ENCODE measurements around the gene SAP30BP.

SAP30BP gene

GRCh38 chr17:75739174-75739573 is 72.0 kb downstream of the SAP30BP start:
- H3K36me3 ChIP-seq (ENCODE audit: control insufficient read depth, insufficient read depth, low read length), result no peaks in the 10 kb centered on the region

GRCh38 chr17:75739801-75740200 is 72.7 kb downstream of the SAP30BP start:
- Histone ChIP-seq H3K9me3 (ENCODE audit: control insufficient read depth, insufficient read depth, low read length) (no peaks in the 10 kb centered on the region), H3K4me1 (ENCODE audit: control insufficient read depth, insufficient read depth, low read length) (no peaks in the 10 kb centered on the region), H3K36me3 (ENCODE audit: control insufficient read depth, insufficient read depth, low read length) (no peaks in the 10 kb centered on the region)

More at GRCh38 chr17:75739174-75739573, 72.0 kb downstream of the SAP30BP start:
- Histone ChIP-seq H3K27me3 (ENCODE audit: control insufficient read depth, insufficient read depth, low read length) (no peaks in the 10 kb centered on the region), H3K9me3 (ENCODE audit: control insufficient read depth, insufficient read depth, low read length) (no peaks in the 10 kb centered on the region), H3K4me1 (ENCODE audit: control insufficient read depth, insufficient read depth, low read length) (no peaks in the 10 kb centered on the region), H3K9ac (ENCODE audit: low read depth, low read length) (no peak overlapping the region), H3K4me3 (ENCODE audit: low read depth, low read length) (no peak overlapping the region)

GRCh38 chr17:75740215-75740614 is 73.1 kb downstream of the SAP30BP start:
- H3K9me3 ChIP-seq (ENCODE audit: control insufficient read depth, insufficient read depth, low read length), result no peaks in the 10 kb centered on the region
- no peaks in the 10 kb centered on the region for H3K36me3 ChIP-seq (ENCODE audit: control insufficient read depth, insufficient read depth, low read length)
- no peak overlapping the region for H3K9ac ChIP-seq (ENCODE audit: low read depth, low read length)
- H3K4me1 ChIP-seq (ENCODE audit: control insufficient read depth, insufficient read depth, low read length), result no peaks in the 10 kb centered on the region
- no peak overlapping the region for H3K4me3 ChIP-seq (ENCODE audit: low read depth, low read length)
- H3K27me3 ChIP-seq (ENCODE audit: control insufficient read depth, insufficient read depth, low read length), result no peaks in the 10 kb centered on the region

More at GRCh38 chr17:75739801-75740200, 72.7 kb downstream of the SAP30BP start:
- H3K9ac ChIP-seq (ENCODE audit: low read depth, low read length), result no peak overlapping the region
- H3K27me3 ChIP-seq (ENCODE audit: control insufficient read depth, insufficient read depth, low read length), result no peaks in the 10 kb centered on the region
- no peak overlapping the region for H3K4me3 ChIP-seq (ENCODE audit: low read depth, low read length)

GRCh38 chr17:75740631-75741077 is 73.5 kb downstream of the SAP30BP start:
- no peaks in the 10 kb centered on the region for H3K9me3 ChIP-seq (ENCODE audit: control insufficient read depth, insufficient read depth, low read length)
- no peaks in the 10 kb centered on the region for H3K36me3 ChIP-seq (ENCODE audit: control insufficient read depth, insufficient read depth, low read length)
- H3K4me3 ChIP-seq (ENCODE audit: low read depth, low read length), result no peak overlapping the region
- no peak overlapping the region for H3K9ac ChIP-seq (ENCODE audit: low read depth, low read length)
- no peaks in the 10 kb centered on the region for H3K27me3 ChIP-seq (ENCODE audit: control insufficient read depth, insufficient read depth, low read length)
- H3K4me1 ChIP-seq (ENCODE audit: control insufficient read depth, insufficient read depth, low read length), result no peaks in the 10 kb centered on the region

- H3K9me3 ChIP-seq (ENCODE audit: control insufficient read depth, insufficient read depth, low read length), result no peaks in the 10 kb centered on the region
- no peak overlapping the region for H3K9ac ChIP-seq (ENCODE audit: low read depth, low read length)
- no peak overlapping the region for H3K4me3 ChIP-seq (ENCODE audit: low read depth, low read length)
- H3K27me3 ChIP-seq (ENCODE audit: control insufficient read depth, insufficient read depth, low read length), result no peaks in the 10 kb centered on the region
- H3K4me1 ChIP-seq (ENCODE audit: control insufficient read depth, insufficient read depth, low read length), result no peaks in the 10 kb centered on the region
- H3K36me3 ChIP-seq (ENCODE audit: control insufficient read depth, insufficient read depth, low read length), result no peaks in the 10 kb centered on the region
Measured at GRCh38 chr17:75742337-75742736, 75.2 kb downstream of the SAP30BP start.

GRCh38 chr17:75743625-75744206 is 76.6 kb downstream of the SAP30BP start:
- Histone ChIP-seq H3K9ac (ENCODE audit: low read depth, low read length) (no peak overlapping the region), H3K36me3 (ENCODE audit: control insufficient read depth, insufficient read depth, low read length) (no peaks in the 10 kb centered on the region), H3K27me3 (ENCODE audit: control insufficient read depth, insufficient read depth, low read length) (no peaks in the 10 kb centered on the region), H3K4me3 (ENCODE audit: low read depth, low read length) (no peak overlapping the region), H3K9me3 (ENCODE audit: control insufficient read depth, insufficient read depth, low read length) (no peaks in the 10 kb centered on the region), H3K4me1 (ENCODE audit: control insufficient read depth, insufficient read depth, low read length) (no peaks in the 10 kb centered on the region)

- no peak overlapping the region for H3K9ac ChIP-seq (ENCODE audit: low read depth, low read length)
- H3K4me1 ChIP-seq (ENCODE audit: control insufficient read depth, insufficient read depth, low read length), result no peaks in the 10 kb centered on the region
- peaks cover 2% of the 10 kb centered on the region for H3K27me3 ChIP-seq (ENCODE audit: control insufficient read depth, insufficient read depth, low read length)
- H3K9me3 ChIP-seq (ENCODE audit: control insufficient read depth, insufficient read depth, low read length), result no peaks in the 10 kb centered on the region
- no peak overlapping the region for H3K4me3 ChIP-seq (ENCODE audit: low read depth, low read length)
- no peaks in the 10 kb centered on the region for H3K36me3 ChIP-seq (ENCODE audit: control insufficient read depth, insufficient read depth, low read length)
Measured at GRCh38 chr17:75748706-75749105, 81.6 kb downstream of the SAP30BP start.

- Histone ChIP-seq H3K9me3 (ENCODE audit: control insufficient read depth, insufficient read depth, low read length) (no peaks in the 10 kb centered on the region), H3K9ac (ENCODE audit: low read depth, low read length) (no peak overlapping the region), H3K27me3 (ENCODE audit: control insufficient read depth, insufficient read depth, low read length) (peaks cover 2% of the 10 kb centered on the region), H3K4me3 (ENCODE audit: low read depth, low read length) (no peak overlapping the region), H3K36me3 (ENCODE audit: control insufficient read depth, insufficient read depth, low read length) (no peaks in the 10 kb centered on the region), H3K4me1 (ENCODE audit: control insufficient read depth, insufficient read depth, low read length) (no peaks in the 10 kb centered on the region)
Measured at GRCh38 chr17:75749545-75750389, 82.6 kb downstream of the SAP30BP start.

GRCh38 chr17:75750661-75751423 is 83.7 kb downstream of the SAP30BP start:
- Histone ChIP-seq H3K9me3 (ENCODE audit: control insufficient read depth, insufficient read depth, low read length) (no peaks in the 10 kb centered on the region), H3K36me3 (ENCODE audit: control insufficient read depth, insufficient read depth, low read length) (no peaks in the 10 kb centered on the region), H3K27me3 (ENCODE audit: control insufficient read depth, insufficient read depth, low read length) (peaks cover 2% of the 10 kb centered on the region), H3K9ac (ENCODE audit: low read depth, low read length) (no peak overlapping the region), H3K4me3 (ENCODE audit: low read depth, low read length) (no peak overlapping the region), H3K4me1 (ENCODE audit: control insufficient read depth, insufficient read depth, low read length) (no peaks in the 10 kb centered on the region)

GRCh38 chr17:75751676-75752404 is 84.7 kb downstream of the SAP30BP start:
- no peaks in the 10 kb centered on the region for H3K4me1 ChIP-seq (ENCODE audit: control insufficient read depth, insufficient read depth, low read length)
- H3K4me3 ChIP-seq (ENCODE audit: low read depth, low read length), result no peak overlapping the region
- no peaks in the 10 kb centered on the region for H3K9me3 ChIP-seq (ENCODE audit: control insufficient read depth, insufficient read depth, low read length)

GRCh38 chr17:75752405-75752709 is 85.2 kb downstream of the SAP30BP start:
- no peaks in the 10 kb centered on the region for H3K4me1 ChIP-seq (ENCODE audit: control insufficient read depth, insufficient read depth, low read length)
- H3K9me3 ChIP-seq (ENCODE audit: control insufficient read depth, insufficient read depth, low read length), result no peaks in the 10 kb centered on the region
- no peaks in the 10 kb centered on the region for H3K36me3 ChIP-seq (ENCODE audit: control insufficient read depth, insufficient read depth, low read length)
- H3K27me3 ChIP-seq (ENCODE audit: control insufficient read depth, insufficient read depth, low read length), result peaks cover 2% of the 10 kb centered on the region
- H3K4me3 ChIP-seq (ENCODE audit: low read depth, low read length), result no peak overlapping the region
- H3K9ac ChIP-seq (ENCODE audit: low read depth, low read length), result no peak overlapping the region

More at GRCh38 chr17:75751676-75752404, 84.7 kb downstream of the SAP30BP start:
- no peak overlapping the region for H3K9ac ChIP-seq (ENCODE audit: low read depth, low read length)
- H3K36me3 ChIP-seq (ENCODE audit: control insufficient read depth, insufficient read depth, low read length), result no peaks in the 10 kb centered on the region
- peaks cover 2% of the 10 kb centered on the region for H3K27me3 ChIP-seq (ENCODE audit: control insufficient read depth, insufficient read depth, low read length)
